Loucy (cell line): ENCODE data around the gene ARHGAP31.

Source experiments
- CTCF ChIP-seq: fragments of 200-600 bp; sonication (generic); conservative IDR thresholded peaks from 2 replicates; pipeline ENCODE4 v1.5.1; 2014; ENCODE audit warnings: mild to moderate bottlenecking, antibody characterized with exemption, low read length
- EZH2phosphoT487 ChIP-seq: fragments of 200-600 bp; IDR thresholded peaks from 2 replicates; pipeline ENCODE4 v1.6.1; 2018; ENCODE audit warnings: antibody characterized with exemption, mild to moderate bottlenecking, moderate library complexity, borderline replicate concordance

GRCh38 chr3:119362010-119362409 is 67.8 kb downstream of the ARHGAP31 start:
- TF ChIP-seq CTCF (no peak), EZH2phosphoT487 (no peak)
